Esophagus muscularis mucosa (tissue), 4 donors: Measurements from ENCODE around the gene ISX. TPM values are rescaled to one million over a fixed set of nuclear protein-coding genes. Genes with fewer than 3 reads are reported as not detected.

Source experiments
- DNase-seq: peaks from one replicate; pipeline ENCODE4 v3.0.0-alpha.2; 2017; ENCODE audit errors: extremely low spot score
- H3K27ac ChIP-seq, 4 donors: fragments of 200-600 bp; sonication (generic); replicated peaks in 1 of 4; 1 replicate in 3 of 4; 2 replicates in 1 of 4; pipeline ENCODE4 v1.5.1; 2016 to 2019; ENCODE audit warnings: mild to moderate bottlenecking in 1 of 4
- H3K27me3 ChIP-seq, 4 donors: fragments of 200-600 bp; sonication (generic); one replicate each; pipeline versions ENCODE4 v1.5.1 to v1.6.0; 2016 to 2019
- H3K36me3 ChIP-seq, 4 donors: fragments of 200-600 bp; sonication (generic); one replicate each; pipeline ENCODE4 v1.5.1; 2016 to 2019
- H3K4me1 ChIP-seq, 4 donors: fragments of 200-600 bp; sonication (generic); one replicate each; pipeline ENCODE4 v1.5.1; 2016 to 2019
- H3K4me3 ChIP-seq, 4 donors: fragments of 200-600 bp; sonication (generic); 1 replicate in 2 of 4; 2 replicates in 2 of 4; pipeline ENCODE4 v1.5.1; 2016 to 2019; ENCODE audit warnings: mild to moderate bottlenecking in 4 of 4, moderate library complexity in 1 of 4
- H3K9me3 ChIP-seq, 4 donors: fragments of 200-600 bp; sonication (generic); 1 replicate in 3 of 4; 2 replicates in 1 of 4; pipeline ENCODE4 v1.5.1; 2016 to 2019
- CTCF ChIP-seq, 3 experiments: fragments of 200-600 bp in 2 of 3; fragments of 450-650 bp in 1 of 3; sonication (generic) in 2 of 3; IDR thresholded peaks; one replicate each; pipeline ENCODE4 v1.5.1; 2017 to 2019; ENCODE audit warnings: antibody characterized with exemption in 3 of 3, mild to moderate bottlenecking in 2 of 3, moderate library complexity in 1 of 3
- EP300 ChIP-seq: sonication (generic); formaldehyde crosslinking; IDR thresholded peaks from one replicate; pipeline ENCODE4 v1.6.1; 2017; ENCODE audit warnings: antibody characterized with exemption
- POLR2A ChIP-seq: fragments of 450-650 bp; IDR thresholded peaks from one replicate; pipeline ENCODE4 v1.6.1; 2017; ENCODE audit warnings: antibody characterized with exemption, moderate library complexity, mild to moderate bottlenecking, low read depth
- POLR2AphosphoS5 ChIP-seq, 2 donors: sonication (generic); formaldehyde crosslinking; IDR thresholded peaks; one replicate each; pipeline ENCODE4 v1.6.1; 2017; ENCODE audit warnings: antibody characterized with exemption in 2 of 2
- WGBS: methylation state at CpG from one replicate; pipeline ENCODE4 v1.1.5; 2018; 5-methylcytosine and 5-hydroxymethylcytosine counted together
- intact Hi-C: fragments of 100-400 bp; cut with DNase I; formaldehyde crosslinking; loops from one replicate; pipeline ENCODE4 v1.15.1; 2023
- total RNA-seq, 4 donors: library from RNA; depleted of rRNA; stranded (reverse); fragments of >200 nt; gene quantifications; one replicate each; pipeline versions ENCODE4 v1.1.0 to v1.2.1, GENCODE V29; 2016

Gene ISX
- total RNA-seq, 4 donors from 2014 or later: not detected

- no peaks in the 10 kb centered on the region for H3K4me1 ChIP-seq
- no peak overlapping the region for H3K27ac ChIP-seq
- no peak for DNase-seq
- 82% methylated on average over 8 of the region's 8 CpGs for WGBS
- no peaks in the 10 kb centered on the region for H3K36me3 ChIP-seq
- H3K27me3 ChIP-seq: peaks cover 0 to 19% (median 0%) of the 10 kb centered on the region in 4 donors
- H3K4me3 ChIP-seq: no peak overlapping the region
- H3K9me3 ChIP-seq: no peaks in the 10 kb centered on the region
- intact Hi-C loops: no loop called here
- TF ChIP-seq POLR2A: no peak
- TF ChIP-seq POLR2AphosphoS5 (IDR thresholded peaks at IDR 0.05): no peak
- no peak for TF ChIP-seq EP300
- TF ChIP-seq CTCF (IDR thresholded peaks at IDR 0.05): no peak
These were observed 61.0 kb downstream of the ISX start for GRCh38 chr22:35126993-35127392.

- no peak for TF ChIP-seq CTCF (IDR thresholded peaks at IDR 0.05)
- Histone ChIP-seq H3K9me3 (no peaks in the 10 kb centered on the region), H3K4me1 (no peaks in the 10 kb centered on the region), H3K4me3 (no peak overlapping the region), H3K27ac (no peak overlapping the region), H3K27me3 (peaks cover 0 to 29% (median 0%) of the 10 kb centered on the region in 4 donors), H3K36me3 (no peaks in the 10 kb centered on the region)
- intact Hi-C loops: no loop called here
- 78% methylated on average over 2 of the region's 3 CpGs for WGBS
- DNase-seq: no peak
These were observed 62.7 kb downstream of the ISX start for GRCh38 chr22:35128637-35129036.

- no peak for DNase-seq
- Histone ChIP-seq H3K27me3 (peaks cover 0 to 45% (median 0%) of the 10 kb centered on the region in 4 donors), H3K36me3 (no peaks in the 10 kb centered on the region), H3K4me1 (no peaks in the 10 kb centered on the region), H3K4me3 (no peak overlapping the region), H3K9me3 (no peaks in the 10 kb centered on the region), H3K27ac (no peak overlapping the region)
- intact Hi-C loops: no loop called here
- TF ChIP-seq EP300 (no peak), POLR2A (no peak), CTCF (IDR thresholded peaks at IDR 0.05) (no peak), POLR2AphosphoS5 (IDR thresholded peaks at IDR 0.05) (no peak)
- 22% methylated on average over 4 of the region's 4 CpGs for WGBS
These were observed 65.6 kb downstream of the ISX start for GRCh38 chr22:35131525-35132000.

- TF ChIP-seq EP300: no peak
These were observed 66.6 kb downstream of the ISX start for GRCh38 chr22:35132568-35132967.

GRCh38 chr22:35133702-35134380 is 67.9 kb downstream of the ISX start:
- WGBS: 69% methylated on average over 14 of the region's 14 CpGs

More at GRCh38 chr22:35132568-35132967, 66.6 kb downstream of the ISX start:
- no peak for DNase-seq
- H3K9me3 ChIP-seq: no peaks in the 10 kb centered on the region
- H3K36me3 ChIP-seq: no peaks in the 10 kb centered on the region
- no peak overlapping the region for H3K4me3 ChIP-seq
- no peak overlapping the region for H3K27ac ChIP-seq
- WGBS: 86% methylated on average over 2 of the region's 2 CpGs
- H3K4me1 ChIP-seq: no peaks in the 10 kb centered on the region
- intact Hi-C loops: no loop called here
- peaks cover 0 to 48% (median 0%) of the 10 kb centered on the region in 4 donors for H3K27me3 ChIP-seq

More at GRCh38 chr22:35133702-35134380, 67.9 kb downstream of the ISX start:
- intact Hi-C loops: no loop called here
- Histone ChIP-seq H3K36me3 (no peaks in the 10 kb centered on the region), H3K27ac (no peak overlapping the region), H3K4me1 (no peaks in the 10 kb centered on the region), H3K27me3 (peaks cover 0 to 43% (median 0%) of the 10 kb centered on the region in 4 donors), H3K4me3 (no peak overlapping the region), H3K9me3 (no peaks in the 10 kb centered on the region)
- TF ChIP-seq POLR2A (no peak), CTCF (IDR thresholded peaks at IDR 0.05) (no peak), EP300 (no peak), POLR2AphosphoS5 (IDR thresholded peaks at IDR 0.05) (no peak)
- DNase-seq: no peak
